Spleen (tissue), 11 donors: Measurements from ENCODE around the gene DEFB124. TPM values are rescaled to one million over a fixed set of nuclear protein-coding genes. Genes with fewer than 3 reads are reported as not detected.

Experiments
- DNase-seq: peaks from one replicate; pipeline ENCODE4 v3.0.0-alpha.2; 2020
- H3K27ac ChIP-seq, 8 donors: fragments of 200-600 bp; sonication (generic) in 7 of 8; 1 replicate in 4 of 8; 2 replicates in 4 of 8; pipeline versions ENCODE4 v1.5.0 to v1.8.0; 2016 to 2021; ENCODE audit warnings: inconsistent platforms in 4 of 8, mild to moderate bottlenecking in 4 of 8, moderate library complexity in 1 of 8
- H3K27me3 ChIP-seq, 7 donors: fragments of 200-600 bp; sonication (generic) in 6 of 7; replicated peaks in 1 of 7; 1 replicate in 4 of 7; 2 replicates in 3 of 7; pipeline versions ENCODE4 v1.5.0 to v1.8.0; 2016 to 2021; ENCODE audit warnings: inconsistent platforms in 3 of 7, mild to moderate bottlenecking in 1 of 7
- H3K36me3 ChIP-seq, 6 donors: fragments of 200-600 bp; sonication (generic) in 5 of 6; 1 replicate in 4 of 6; 2 replicates in 2 of 6; pipeline versions ENCODE4 v1.5.0 to v1.8.0; 2016 to 2021; ENCODE audit warnings: inconsistent platforms in 2 of 6
- H3K4me1 ChIP-seq, 6 donors: fragments of 200-600 bp; sonication (generic) in 5 of 6; 1 replicate in 3 of 6; 2 replicates in 3 of 6; pipeline versions ENCODE4 v1.5.0 to v1.8.0; 2016 to 2021; ENCODE audit warnings: inconsistent platforms in 3 of 6
- H3K4me3 ChIP-seq, 8 donors: fragments of 200-600 bp; sonication (generic) in 7 of 8; 1 replicate in 4 of 8; 2 replicates in 4 of 8; pipeline versions ENCODE4 v1.5.0 to v1.8.0; 2016 to 2021; ENCODE audit warnings: inconsistent platforms in 4 of 8, mild to moderate bottlenecking in 4 of 8, moderate library complexity in 2 of 8
- H3K9me3 ChIP-seq, 8 donors: fragments of 200-600 bp; sonication (generic) in 7 of 8; 1 replicate in 4 of 8; 2 replicates in 4 of 8; pipeline versions ENCODE4 v1.5.0 to v1.8.0; 2016 to 2021; ENCODE audit warnings: inconsistent platforms in 4 of 8
- CTCF ChIP-seq, 11 experiments: fragments of 200-600 bp in 7 of 11; fragments of 450-650 bp in 4 of 11; sonication (generic) in 4 of 11; IDR thresholded peaks in 8 of 11; conservative IDR thresholded peaks in 3 of 11; 1 replicate in 7 of 11; 2 replicates in 4 of 11; pipeline versions ENCODE4 v1.4.0 to v1.8.0; 2016 to 2021; ENCODE audit warnings: antibody characterized with exemption in 11 of 11, inconsistent platforms in 4 of 11, mild to moderate bottlenecking in 1 of 11
- POLR2A ChIP-seq, 3 donors: fragments of 450-650 bp; IDR thresholded peaks; one replicate each; pipeline ENCODE4 v1.5.1; 2017; ENCODE audit warnings: antibody characterized with exemption in 3 of 3, mild to moderate bottlenecking in 1 of 3
- POLR2AphosphoS5 ChIP-seq, 3 donors: sonication (generic); formaldehyde crosslinking; IDR thresholded peaks; one replicate each; pipeline ENCODE4 v1.5.1; 2017; ENCODE audit warnings: antibody characterized with exemption in 3 of 3
- WGBS, 5 donors: extraction: QIAGEN DNeasy Blood & Tissue Kit in 3 of 5; methylation state at CpG; one replicate each; pipeline versions ENCODE4 v1.1.5 to v1.1.7; 2013 to 2018; 5-methylcytosine and 5-hydroxymethylcytosine counted together
- intact Hi-C: fragments of 100-400 bp; cut with DNase I; formaldehyde crosslinking; loops from one replicate; pipeline ENCODE4 v1.15.0; 2023; ENCODE audit warnings: low total_unique reads
- polyA plus RNA-seq, 3 donors: library from polyadenylated mRNA; stranded (reverse); fragments of 200-250 nt; gene quantifications; one replicate each; pipeline ENCODE4 v1.2.1, GENCODE V29; 2013
- total RNA-seq, 7 donors: library from RNA; depleted of rRNA in 3 of 7; stranded (reverse); fragments of >200 nt in 3 of 7; fragmentation: NEBNext Ultra II Directional in 4 of 7; extraction: Animal tissue kit (Norgen Biotek cat#: 25700) in 4 of 7; gene quantifications; one replicate each; pipeline versions ENCODE4 v1.1.0 to v1.2.1, GENCODE V29; 2016 to 2021
- donor health status: healthy with polysubstance abuse.
- donor health status: DM: no; HTN: no; CAD: no; lungs with moderate emphysema.
- donor health status: DM: no; HTN: no; CAD: no.
- donor health status: Bipolar disorder and iron deficiency.
- donor health status: healthy.
- donor health status: DM: no; HTN: no; CAD: no.
- donor health status: DM: yes; HTN: yes; CAD: no.

The DEFB124 gene
- total and polyA plus RNA-seq, 10 donors = 0.24 TPM; not detected in 9

- no peaks in the 10 kb centered on the region for H3K9me3 ChIP-seq
- no peak for DNase-seq
- peaks cover 27 to 77% (median 66%) of the 10 kb centered on the region in 6 donors for H3K4me1 ChIP-seq
- H3K4me3 ChIP-seq = peak overlapping the region in 2 of 8 donors; percentile 99
- WGBS, 5 donors = 49 to 67% (median 59%) methylated on average over 2 of the region's 2 CpGs
- H3K27ac ChIP-seq = peak overlapping the region in 3 of 8 donors; percentile 92 to 94 (median 93)
- TF ChIP-seq POLR2AphosphoS5 (IDR thresholded peaks at IDR 0.05) = no peak
- no peak for TF ChIP-seq CTCF (IDR thresholded peaks at IDR 0.05 in 8 of 11, conservative IDR thresholded peaks at IDR 0.05 in 3 of 11)
- TF ChIP-seq POLR2A (IDR thresholded peaks at IDR 0.05) = no peak
- no peaks in the 10 kb centered on the region for H3K27me3 ChIP-seq
- peaks cover 0 to 38% (median 2%) of the 10 kb centered on the region in 6 donors for H3K36me3 ChIP-seq
- intact Hi-C loops = no loop called here
These were observed 41.7 kb upstream of the DEFB124 start for GRCh38 chr20:31516651-31517050.

DNA sequence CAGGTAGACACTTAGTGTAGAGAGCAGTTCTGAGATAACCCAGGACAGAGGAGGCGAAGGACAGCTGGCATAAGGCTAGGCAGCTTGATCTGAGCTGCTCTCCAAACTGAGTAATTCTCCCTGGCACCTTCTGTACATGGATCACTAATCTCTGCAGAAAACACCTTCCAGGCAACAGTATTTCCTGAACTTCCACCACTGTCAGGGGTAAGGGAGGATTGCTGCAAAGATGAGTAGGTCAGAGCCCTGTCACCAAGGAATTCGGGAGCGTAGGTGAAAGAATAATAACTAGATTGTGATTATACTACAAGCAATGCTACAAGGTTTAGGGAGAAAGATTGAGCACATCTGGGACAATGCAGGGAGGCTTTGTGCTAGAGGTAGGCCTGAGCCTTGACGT lies 41.2 kb upstream of the DEFB124 start:
- H3K27me3 ChIP-seq = no peaks in the 10 kb centered on the region
- H3K27ac ChIP-seq = peak overlapping the region in 4 of 8 donors; percentile 82 to 94 (median 92)
- H3K36me3 ChIP-seq = peaks cover 0 to 33% (median 2%) of the 10 kb centered on the region in 6 donors
- intact Hi-C loops = no loop called here
- DNase-seq = no peak
- peak overlapping the region in 5 of 8 donors; percentile 84 to 99 (median 99) for H3K4me3 ChIP-seq
- TF ChIP-seq POLR2AphosphoS5 (IDR thresholded peaks at IDR 0.05) (no peak), CTCF (IDR thresholded peaks at IDR 0.05 in 8 of 11, conservative IDR thresholded peaks at IDR 0.05 in 3 of 11) (no peak), POLR2A (IDR thresholded peaks at IDR 0.05) (no peak)
- H3K9me3 ChIP-seq = no peaks in the 10 kb centered on the region
- WGBS, 5 donors = 89 to 98% (median 91%) methylated on average over 4 of the region's 4 CpGs
- peaks cover 27 to 72% (median 61%) of the 10 kb centered on the region in 6 donors for H3K4me1 ChIP-seq

GRCh38 chr20:31515775-31516107 lies 40.8 kb upstream of the DEFB124 start:
- TF ChIP-seq POLR2AphosphoS5 (IDR thresholded peaks at IDR 0.05) (no peak), CTCF (IDR thresholded peaks at IDR 0.05 in 8 of 11, conservative IDR thresholded peaks at IDR 0.05 in 3 of 11) (no peak), POLR2A (IDR thresholded peaks at IDR 0.05) (no peak)
- no peaks in the 10 kb centered on the region for H3K9me3 ChIP-seq
- H3K36me3 ChIP-seq = peaks cover 0 to 28% (median under 1%) of the 10 kb centered on the region in 6 donors
- H3K27me3 ChIP-seq = no peaks in the 10 kb centered on the region
- intact Hi-C loops = no loop called here
- H3K27ac ChIP-seq = peak overlapping the region in 5 of 8 donors; percentile 82 to 94 (median 92)
- 58 to 76% (median 67%) methylated on average over 3 of the region's 3 CpGs for WGBS, 5 donors
- no peak for DNase-seq
- H3K4me1 ChIP-seq = peaks cover 27 to 68% (median 57%) of the 10 kb centered on the region in 6 donors
- peak overlapping the region; percentile 84 to 99 (median 98) for H3K4me3 ChIP-seq

DNA sequence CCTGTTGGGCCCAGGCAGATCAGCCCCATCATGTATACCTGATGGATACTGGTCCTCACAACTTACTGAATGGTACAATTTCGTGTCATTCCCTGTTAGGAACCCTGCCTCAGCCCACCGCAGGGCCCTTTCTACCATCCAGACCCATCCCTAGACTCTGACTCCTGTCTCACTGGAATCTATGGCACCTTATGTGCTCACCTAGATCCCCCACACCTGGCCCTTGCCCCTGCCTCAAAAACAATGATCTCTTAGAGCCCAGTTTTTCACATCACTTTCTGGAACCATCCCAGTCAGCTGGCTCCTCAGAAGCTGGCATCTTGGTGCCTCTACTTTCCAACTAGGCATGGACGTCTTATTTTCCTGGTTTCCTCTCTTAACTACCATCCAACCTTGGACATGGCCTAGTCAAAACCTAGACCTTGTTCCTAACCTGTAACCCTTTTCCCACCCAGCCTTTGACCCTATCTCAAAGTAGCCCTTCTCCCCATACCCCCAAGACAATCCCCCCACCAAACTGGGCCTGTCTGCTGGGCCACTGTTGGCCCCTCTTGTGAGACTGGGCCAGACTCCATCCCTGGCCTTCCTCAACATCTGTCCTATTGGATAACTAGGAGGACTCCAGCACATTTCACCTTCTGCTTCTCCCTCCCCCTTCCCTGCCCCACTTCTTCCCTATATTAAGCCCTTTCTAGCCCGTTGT lies 40.3 kb upstream of the DEFB124 start:
- intact Hi-C loops = no loop called here
- peaks cover 27 to 63% (median 52%) of the 10 kb centered on the region in 6 donors for H3K4me1 ChIP-seq
- WGBS, 5 donors = 6 to 18% (median 9%) methylated on average over 4 of the region's 4 CpGs
- H3K36me3 ChIP-seq = peaks cover 0 to 23% (median 0%) of the 10 kb centered on the region in 6 donors
- no peaks in the 10 kb centered on the region for H3K9me3 ChIP-seq
- peak overlapping the region in 7 of 8 donors; percentile 69 to 94 (median 88) for H3K27ac ChIP-seq
- peak overlapping the region; percentile 84 to 99 (median 98) for H3K4me3 ChIP-seq
- no peak for DNase-seq
- TF ChIP-seq POLR2A (IDR thresholded peaks at IDR 0.05) (no peak), POLR2AphosphoS5 (IDR thresholded peaks at IDR 0.05) (no peak), CTCF (IDR thresholded peaks at IDR 0.05 in 8 of 11, conservative IDR thresholded peaks at IDR 0.05 in 3 of 11) (no peak)
- H3K27me3 ChIP-seq = no peaks in the 10 kb centered on the region
